Astrocyte of the spinal cord (primary cell): ENCODE measurements around the gene HOTAIR.

ENCODE experiments used
- DNase-seq: peaks from one replicate; pipeline ENCODE4 v3.0.0; 2011; ENCODE audit warnings: low read depth, low spot score
- H3K4me3 ChIP-seq: 2 replicates; pipeline ENCODE4 v1.5.1; 2011; ENCODE audit warnings: low read depth, mild to moderate bottlenecking, low read length, moderate library complexity
- CTCF ChIP-seq: IDR thresholded peaks from 2 replicates; pipeline ENCODE4 v1.5.1; 2012; ENCODE audit warnings: low read depth, mild to moderate bottlenecking, low read length, inconsistent platforms
- in situ Hi-C: cut with HindIII; loops from 2 replicates; pipeline ENCODE4 v1.10.0; 2017; ENCODE audit warnings: low sequenced_read_pairs

HOTAIR gene

GRCh38 chr12:53970451-53970850 is 4.3 kb downstream of the HOTAIR start:
- TF ChIP-seq CTCF, result no peak
- H3K4me3 ChIP-seq, result no peak overlapping the region
- in situ Hi-C loops, result no loop called here
- DNase-seq, result no peak

- no peak for DNase-seq
- no peak overlapping the region for H3K4me3 ChIP-seq
- TF ChIP-seq CTCF, result no peak
- in situ Hi-C loops, result no loop called here
Measured at GRCh38 chr12:53969588-53970259, 5.0 kb downstream of the HOTAIR start.

GRCh38 chr12:53968214-53969127 is 6.3 kb downstream of the HOTAIR start:
- in situ Hi-C loops, result no loop called here
- H3K4me3 ChIP-seq, result no peak overlapping the region
- no peak for DNase-seq
- no peak for TF ChIP-seq CTCF

- no peak overlapping the region for H3K4me3 ChIP-seq
- no peak for TF ChIP-seq CTCF
- DNase-seq, result no peak
- in situ Hi-C loops, result no loop called here
Measured at GRCh38 chr12:53967421-53967925, 7.3 kb downstream of the HOTAIR start.

- DNase-seq, result no peak
- in situ Hi-C loops, result no loop called here
- H3K4me3 ChIP-seq, result no peak overlapping the region
- no peak for TF ChIP-seq CTCF
Measured at GRCh38 chr12:53966385-53967133, 8.2 kb downstream of the HOTAIR start.

GRCh38 chr12:53966085-53966384 is 8.7 kb downstream of the HOTAIR start:
- no peak overlapping the region for H3K4me3 ChIP-seq

More at GRCh38 chr12:53966085-53966384, 8.7 kb downstream of the HOTAIR start:
- TF ChIP-seq CTCF, result no peak
- in situ Hi-C loops, result no loop called here
- no peak for DNase-seq
